ENCODE measurements around the gene NOTCH1. TPM values are rescaled to one million over a fixed set of nuclear protein-coding genes. Genes with fewer than 3 reads are reported as not detected.

NOTCH1 gene
- total and polyA plus RNA-seq, 4 donors: 28.2 to 75.9 (median 50.0) TPM

DNA sequence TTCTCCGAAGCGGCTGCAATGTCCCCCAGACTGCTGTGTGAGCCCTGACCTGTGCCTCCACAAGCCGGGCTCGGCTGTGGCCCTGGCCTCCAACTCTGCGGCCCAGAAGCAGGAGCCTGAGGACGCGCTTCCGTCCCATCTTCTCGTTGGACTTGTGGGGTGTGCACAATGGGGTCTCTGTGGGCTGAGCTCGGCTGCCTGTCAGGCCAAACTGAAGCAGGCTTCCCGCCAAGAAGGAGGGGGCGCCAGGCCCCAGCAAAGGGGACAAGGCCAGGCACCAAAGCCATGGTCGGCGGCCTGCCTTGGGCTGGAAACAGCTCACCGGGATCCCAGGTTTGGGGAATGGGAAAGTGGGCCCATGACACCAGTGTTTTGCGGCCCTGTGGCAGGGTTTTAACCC, 4.1 kb downstream of the NOTCH1 start:
- Histone ChIP-seq H3K27me3 (ENCODE audit: control insufficient read depth, insufficient read depth, low read length) (peaks cover 23% of the 10 kb centered on the region), H3K27ac (ENCODE audit: low read depth, low read length) (peak overlapping the region; percentile 95), H3K36me3 (ENCODE audit: control insufficient read depth, insufficient read depth, low read length) (peaks cover 66% of the 10 kb centered on the region), H3K4me1 (ENCODE audit: control insufficient read depth, insufficient read depth, low read length) (peaks cover 89% of the 10 kb centered on the region), H3K4me3 (ENCODE audit: low read depth, low read length) (peak overlapping the region; percentile 6), H3K9me3 (ENCODE audit: control insufficient read depth, insufficient read depth, low read length) (no peaks in the 10 kb centered on the region)
- peak in 2 of 6 donors; percentile 79 to 87 for DNase-seq (ENCODE audit: low read depth in 4 of 6, low spot score in 6 of 6)
- 29% methylated on average over 16 of the region's 16 CpGs for WGBS (ENCODE audit: insufficient coverage)

DNA sequence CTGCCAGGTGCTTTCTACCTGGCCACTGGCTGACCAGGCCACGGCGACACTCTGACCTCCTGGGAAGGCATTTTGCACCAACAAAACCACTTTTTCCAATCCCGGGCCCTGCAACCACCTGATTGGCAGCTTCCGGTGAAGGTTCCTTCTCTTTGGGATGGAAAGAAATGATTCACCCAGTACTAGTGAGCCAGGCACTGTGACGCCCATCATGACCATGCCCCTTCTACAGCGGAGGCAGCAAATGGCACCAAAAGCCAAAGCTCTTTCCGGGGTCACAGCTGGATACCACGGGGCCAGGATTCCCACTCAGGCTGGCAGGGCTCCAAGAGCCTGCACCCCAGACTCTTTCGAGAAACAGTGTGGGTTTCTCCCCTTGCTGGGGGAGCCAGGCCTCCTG, 4.7 kb downstream of the NOTCH1 start:
- H3K4me3 ChIP-seq (ENCODE audit: low read depth, low read length): no peak overlapping the region
- H3K36me3 ChIP-seq (ENCODE audit: control insufficient read depth, insufficient read depth, low read length): peaks cover 71% of the 10 kb centered on the region
- 34% methylated on average over 8 of the region's 9 CpGs for WGBS (ENCODE audit: insufficient coverage)
- no peaks in the 10 kb centered on the region for H3K9me3 ChIP-seq (ENCODE audit: control insufficient read depth, insufficient read depth, low read length)
- no peak for DNase-seq (ENCODE audit: low read depth in 4 of 6, low spot score in 6 of 6)
- peak overlapping the region; percentile 95 for H3K27ac ChIP-seq (ENCODE audit: low read depth, low read length)
- H3K4me1 ChIP-seq (ENCODE audit: control insufficient read depth, insufficient read depth, low read length): peaks cover 89% of the 10 kb centered on the region
- H3K27me3 ChIP-seq (ENCODE audit: control insufficient read depth, insufficient read depth, low read length): peaks cover 23% of the 10 kb centered on the region

DNA sequence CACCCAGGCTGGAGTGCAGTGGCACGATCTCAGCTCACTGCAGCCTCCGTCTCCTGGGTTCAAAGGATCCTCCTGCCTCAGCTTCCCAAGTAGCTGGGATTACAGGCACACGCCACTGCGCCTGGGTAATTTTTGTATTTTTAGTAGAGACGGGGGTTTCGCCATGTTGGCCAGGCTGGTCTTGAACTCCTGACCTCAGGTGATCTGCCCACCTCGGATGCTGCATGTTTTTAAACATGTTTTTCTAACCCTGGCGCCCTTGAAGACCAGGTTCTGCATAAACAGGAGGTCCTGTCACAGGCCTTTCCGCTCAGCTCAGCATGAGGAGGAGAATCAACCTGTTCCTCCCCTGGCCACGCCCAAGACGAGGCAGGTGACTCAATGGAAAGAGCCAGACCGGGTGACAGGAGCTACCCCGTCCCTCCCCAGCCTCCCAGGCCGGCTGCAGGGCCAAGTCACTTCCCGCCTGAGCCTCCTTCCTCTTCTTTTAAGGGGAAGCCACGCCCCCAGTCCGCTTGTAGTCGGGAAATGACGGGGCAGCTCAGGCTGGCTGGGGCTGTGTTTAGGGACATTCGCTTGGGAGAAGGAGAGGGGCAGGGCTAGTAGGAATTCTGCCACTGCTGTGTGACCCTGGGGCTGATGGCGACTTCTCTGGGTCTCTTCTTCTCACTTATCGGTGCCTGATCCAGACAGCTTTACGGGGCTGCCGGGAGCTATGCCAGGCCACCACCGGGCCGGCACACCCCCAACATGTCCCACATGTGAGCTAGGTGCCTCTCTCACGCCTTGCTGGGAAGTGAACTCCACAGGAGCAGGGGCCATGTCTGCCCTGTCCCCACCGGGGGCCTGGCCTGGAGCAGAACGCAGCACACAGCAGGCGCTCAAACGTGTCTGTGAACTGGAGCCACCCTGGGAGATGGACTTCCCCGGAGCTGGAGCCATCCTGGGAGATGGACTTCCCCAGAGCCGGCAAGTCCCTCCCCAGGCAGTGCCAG, 6.1 kb downstream of the NOTCH1 start:
- peak in 1 of 6 donors; percentile 71 for DNase-seq (ENCODE audit: low read depth in 4 of 6, low spot score in 6 of 6)
- Histone ChIP-seq H3K4me1 (ENCODE audit: control insufficient read depth, insufficient read depth, low read length) (peaks cover 98% of the 10 kb centered on the region), H3K36me3 (ENCODE audit: control insufficient read depth, insufficient read depth, low read length) (peaks cover 81% of the 10 kb centered on the region), H3K4me3 (ENCODE audit: low read depth, low read length) (no peak overlapping the region), H3K27ac (ENCODE audit: low read depth, low read length) (peak overlapping the region; percentile 80), H3K27me3 (ENCODE audit: control insufficient read depth, insufficient read depth, low read length) (peaks cover 21% of the 10 kb centered on the region), H3K9me3 (ENCODE audit: control insufficient read depth, insufficient read depth, low read length) (no peaks in the 10 kb centered on the region)
- 50% methylated on average over 27 of the region's 33 CpGs for WGBS (ENCODE audit: insufficient coverage)

DNA sequence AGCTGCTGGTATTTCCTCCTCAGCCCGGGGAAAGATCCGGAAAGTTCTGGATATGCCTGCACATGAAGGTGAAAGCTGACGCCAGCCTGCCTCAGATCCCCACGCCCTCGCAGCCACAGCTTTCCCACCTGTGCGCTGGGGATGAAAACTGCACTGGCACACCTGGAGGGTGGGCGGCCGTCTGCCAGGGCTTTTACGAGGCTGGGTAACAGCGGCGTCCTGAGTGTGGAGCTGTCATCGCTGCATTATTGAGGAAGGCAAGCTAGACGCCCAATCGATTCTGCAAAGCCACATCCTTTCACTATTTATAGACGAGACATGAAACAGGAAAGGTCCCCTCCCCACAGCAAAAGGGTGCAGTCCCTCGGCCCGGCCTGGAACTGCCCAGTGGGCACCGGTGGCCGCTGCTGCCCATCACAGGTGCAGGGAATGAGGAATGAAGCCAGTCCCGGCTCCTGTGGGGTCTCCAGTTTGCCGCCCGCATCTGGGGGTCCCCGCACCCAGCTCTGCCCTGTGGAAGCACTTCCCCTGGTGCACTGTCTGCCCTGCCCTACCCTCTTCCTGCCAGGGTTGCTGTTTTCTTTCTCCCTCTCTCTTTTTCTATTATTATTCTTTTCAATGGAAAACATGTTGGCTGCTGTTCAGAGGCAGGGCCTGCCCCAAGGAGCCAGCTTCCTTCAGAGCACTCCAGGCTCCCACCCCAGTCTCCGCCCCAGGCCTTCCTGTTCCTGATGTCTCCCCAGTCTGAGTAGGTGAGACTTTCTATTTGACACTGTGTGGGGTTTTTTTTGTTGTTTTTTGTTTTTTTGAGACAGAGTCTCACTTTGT, 7.0 kb downstream of the NOTCH1 start:
- Histone ChIP-seq H3K27ac (ENCODE audit: low read depth, low read length) (peak overlapping the region; percentile 80), H3K27me3 (ENCODE audit: control insufficient read depth, insufficient read depth, low read length) (peaks cover 12% of the 10 kb centered on the region), H3K4me3 (ENCODE audit: low read depth, low read length) (no peak overlapping the region), H3K4me1 (ENCODE audit: control insufficient read depth, insufficient read depth, low read length) (peaks cover 97% of the 10 kb centered on the region), H3K36me3 (ENCODE audit: control insufficient read depth, insufficient read depth, low read length) (peaks cover 81% of the 10 kb centered on the region), H3K9me3 (ENCODE audit: control insufficient read depth, insufficient read depth, low read length) (no peaks in the 10 kb centered on the region)
- peak in 2 of 6 donors; percentile 41 to 70 for DNase-seq (ENCODE audit: low read depth in 4 of 6, low spot score in 6 of 6)
- WGBS (ENCODE audit: insufficient coverage): 60% methylated on average over 21 of the region's 24 CpGs

DNA sequence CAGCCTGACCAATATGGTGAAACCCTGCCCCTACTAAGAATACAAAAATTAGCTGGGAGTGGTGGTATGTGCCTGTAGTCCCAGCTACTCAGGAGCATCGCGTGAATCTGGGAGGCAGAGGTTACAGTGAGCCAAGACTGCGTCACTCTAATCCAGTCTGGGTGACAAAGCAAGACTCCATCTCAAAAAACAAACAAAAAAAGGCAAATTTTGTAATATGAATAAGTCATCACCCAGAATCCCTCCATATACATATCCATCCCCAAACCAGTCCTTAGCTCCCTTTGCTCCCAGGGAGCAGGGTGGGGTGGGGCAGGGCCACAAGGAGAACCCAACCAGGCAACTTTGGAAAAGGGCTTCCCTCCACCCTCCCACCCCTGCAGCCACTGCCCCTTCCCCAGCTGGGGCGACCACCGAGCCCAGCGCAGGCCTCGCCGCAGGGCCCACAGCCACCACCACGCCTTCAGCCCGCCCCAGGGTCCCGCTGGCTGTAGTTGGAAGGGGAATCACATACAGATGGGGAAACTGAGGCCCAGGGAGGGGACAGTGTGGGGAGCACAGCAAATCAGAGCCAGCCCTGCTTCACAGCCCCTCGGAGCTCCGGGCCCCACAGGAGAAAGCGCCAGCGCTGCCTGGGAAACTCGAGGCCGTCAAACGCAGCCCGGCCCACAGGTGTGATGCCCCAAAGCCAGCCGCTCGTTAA, 7.8 kb downstream of the NOTCH1 start:
- 77% methylated on average over 13 of the region's 21 CpGs for WGBS (ENCODE audit: insufficient coverage)
- H3K36me3 ChIP-seq (ENCODE audit: control insufficient read depth, insufficient read depth, low read length): peaks cover 81% of the 10 kb centered on the region
- H3K4me1 ChIP-seq (ENCODE audit: control insufficient read depth, insufficient read depth, low read length): peaks cover 97% of the 10 kb centered on the region
- no peak for DNase-seq (ENCODE audit: low read depth in 4 of 6, low spot score in 6 of 6)
- no peak overlapping the region for H3K4me3 ChIP-seq (ENCODE audit: low read depth, low read length)
- H3K27me3 ChIP-seq (ENCODE audit: control insufficient read depth, insufficient read depth, low read length): peaks cover 4% of the 10 kb centered on the region
- no peak overlapping the region for H3K27ac ChIP-seq (ENCODE audit: low read depth, low read length)
- no peaks in the 10 kb centered on the region for H3K9me3 ChIP-seq (ENCODE audit: control insufficient read depth, insufficient read depth, low read length)

DNA sequence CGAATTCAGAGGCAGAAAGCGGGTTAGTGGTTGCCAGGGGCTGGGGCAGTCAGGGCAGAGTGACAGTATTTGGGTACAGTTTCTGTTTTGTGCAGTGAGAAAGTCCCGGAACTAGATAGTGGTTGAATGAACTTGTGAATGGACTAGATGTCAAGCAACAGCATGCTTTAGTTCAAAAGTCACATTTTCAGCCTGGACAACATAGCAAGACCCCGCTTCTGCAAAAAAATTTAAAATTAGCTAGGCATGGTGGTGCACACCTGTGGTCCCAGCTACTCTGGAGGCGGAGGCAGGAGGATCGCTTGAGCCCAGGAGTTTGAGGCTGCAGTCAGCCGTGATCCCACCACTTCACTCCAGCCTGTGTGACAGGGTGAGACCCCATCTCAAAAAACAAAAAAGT, 8.4 kb downstream of the NOTCH1 start:
- peaks cover 97% of the 10 kb centered on the region for H3K4me1 ChIP-seq (ENCODE audit: control insufficient read depth, insufficient read depth, low read length)
- no peak overlapping the region for H3K27ac ChIP-seq (ENCODE audit: low read depth, low read length)
- peaks cover 84% of the 10 kb centered on the region for H3K36me3 ChIP-seq (ENCODE audit: control insufficient read depth, insufficient read depth, low read length)
- H3K4me3 ChIP-seq (ENCODE audit: low read depth, low read length): no peak overlapping the region
- WGBS (ENCODE audit: insufficient coverage): 88% methylated on average over 6 of the region's 7 CpGs
- H3K9me3 ChIP-seq (ENCODE audit: control insufficient read depth, insufficient read depth, low read length): no peaks in the 10 kb centered on the region
- H3K27me3 ChIP-seq (ENCODE audit: control insufficient read depth, insufficient read depth, low read length): no peaks in the 10 kb centered on the region
- no peak for DNase-seq (ENCODE audit: low read depth in 4 of 6, low spot score in 6 of 6)

DNA sequence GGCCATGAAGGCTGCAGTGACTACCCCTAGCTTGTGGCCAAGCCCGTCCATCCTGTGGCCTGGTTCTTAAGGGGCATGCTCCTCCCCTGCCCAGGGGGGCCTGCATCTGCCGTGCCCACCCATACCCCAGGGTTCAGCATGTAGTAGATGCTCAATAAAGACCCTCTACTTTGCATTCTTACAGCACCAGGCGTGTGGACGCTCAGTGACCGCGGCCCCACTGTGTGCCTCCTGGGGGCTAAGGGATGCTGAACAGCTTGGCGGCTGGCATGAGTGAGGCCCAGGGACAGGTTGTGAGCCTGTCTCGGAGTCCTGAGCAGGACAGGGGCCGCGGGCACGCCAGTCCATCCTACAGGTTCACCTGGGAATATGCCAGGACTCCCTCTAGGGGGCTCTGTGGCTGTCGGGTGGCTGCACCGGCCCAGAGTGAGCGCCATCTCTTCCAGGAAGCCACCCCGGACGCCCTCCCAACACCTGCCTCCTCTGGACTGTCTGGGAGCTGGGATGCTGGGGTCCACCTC, 9.1 kb downstream of the NOTCH1 start:
- peaks cover 97% of the 10 kb centered on the region for H3K4me1 ChIP-seq (ENCODE audit: control insufficient read depth, insufficient read depth, low read length)

DNA sequence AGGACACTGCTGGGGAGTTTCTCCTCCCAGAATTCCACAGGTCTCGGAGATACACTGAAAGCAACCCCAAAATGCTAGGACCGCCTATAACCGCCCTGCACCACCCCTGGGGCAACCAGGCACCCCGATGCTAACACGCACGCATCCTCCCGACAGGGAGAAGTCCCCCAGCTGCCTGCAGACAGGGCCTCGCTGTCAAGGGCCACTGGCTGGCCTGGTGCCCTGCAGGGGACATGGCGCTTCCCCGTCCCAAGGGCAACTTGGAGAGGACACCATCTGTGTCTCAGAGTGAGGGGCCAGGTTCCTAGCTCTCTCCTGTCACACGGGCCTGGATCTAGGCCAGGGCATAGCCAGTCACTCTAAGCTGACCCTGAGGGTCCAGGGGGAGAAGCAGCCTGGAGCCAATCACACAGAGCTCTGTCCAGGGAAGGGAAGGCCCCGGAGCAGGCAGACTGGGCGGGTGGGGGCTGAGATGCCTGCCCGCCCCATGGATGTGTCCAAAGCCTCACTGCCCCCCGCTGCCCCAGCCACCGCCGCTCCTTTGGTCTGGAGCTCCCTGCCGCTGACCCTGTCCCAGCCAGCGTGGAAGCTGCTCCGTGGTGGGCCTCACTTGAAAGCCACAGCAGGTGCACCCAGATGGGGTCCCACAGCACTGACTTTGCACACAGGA, 9.7 kb downstream of the NOTCH1 start:
- DNase-seq (ENCODE audit: low read depth in 4 of 6, low spot score in 6 of 6): no peak
- WGBS (ENCODE audit: insufficient coverage): 69% methylated on average over 20 of the region's 20 CpGs
- H3K4me3 ChIP-seq (ENCODE audit: low read depth, low read length): no peak overlapping the region
- H3K4me1 ChIP-seq (ENCODE audit: control insufficient read depth, insufficient read depth, low read length): peaks cover 97% of the 10 kb centered on the region
- no peaks in the 10 kb centered on the region for H3K27me3 ChIP-seq (ENCODE audit: control insufficient read depth, insufficient read depth, low read length)
- H3K9me3 ChIP-seq (ENCODE audit: control insufficient read depth, insufficient read depth, low read length): no peaks in the 10 kb centered on the region
- peaks cover 86% of the 10 kb centered on the region for H3K36me3 ChIP-seq (ENCODE audit: control insufficient read depth, insufficient read depth, low read length)
- no peak overlapping the region for H3K27ac ChIP-seq (ENCODE audit: low read depth, low read length)

More for the DNA sequence above, 9.1 kb downstream of the NOTCH1 start:
- H3K9me3 ChIP-seq (ENCODE audit: control insufficient read depth, insufficient read depth, low read length): no peaks in the 10 kb centered on the region
- H3K27ac ChIP-seq (ENCODE audit: low read depth, low read length): no peak overlapping the region
- DNase-seq (ENCODE audit: low read depth in 4 of 6, low spot score in 6 of 6): no peak
- H3K27me3 ChIP-seq (ENCODE audit: control insufficient read depth, insufficient read depth, low read length): no peaks in the 10 kb centered on the region
- H3K36me3 ChIP-seq (ENCODE audit: control insufficient read depth, insufficient read depth, low read length): peaks cover 87% of the 10 kb centered on the region
- H3K4me3 ChIP-seq (ENCODE audit: low read depth, low read length): no peak overlapping the region
- WGBS (ENCODE audit: insufficient coverage): 87% methylated on average over 15 of the region's 16 CpGs
